Measurements from ENCODE around the gene C2CD2.

Gene C2CD2

DNA sequence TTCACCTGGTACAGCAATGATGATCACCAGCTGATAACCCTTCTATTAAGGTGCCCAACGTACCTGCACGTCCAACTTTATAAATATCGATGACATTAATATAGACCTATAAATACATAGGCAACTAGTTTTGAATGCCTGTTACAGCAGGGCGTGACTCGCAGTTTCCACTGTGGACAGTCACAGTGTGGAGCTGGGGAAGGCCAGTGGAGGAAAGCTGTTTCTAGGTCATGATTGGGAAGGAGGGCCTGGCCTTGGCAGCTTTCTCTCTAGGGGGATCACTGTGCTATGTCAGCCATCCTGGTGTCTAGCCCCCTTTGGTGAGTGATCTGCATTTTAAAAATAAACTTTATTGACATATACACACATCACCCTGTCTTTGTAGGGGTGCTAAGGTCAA, 70.2 kb downstream of the C2CD2 start:
- no peak overlapping the region for H2BK5ac ChIP-seq (ENCODE audit: low read length)
- no peak overlapping the region for H3K14ac ChIP-seq (ENCODE audit: low read length)
- H2BK15ac ChIP-seq (ENCODE audit: low read length), result no peak overlapping the region
- no peak overlapping the region for H3K4ac ChIP-seq (ENCODE audit: low read length)
- H3K36me3 ChIP-seq (replicated peaks in 1 of 2; ENCODE audit: control insufficient read depth in 2 of 2, insufficient read depth in 2 of 2, low read length in 2 of 2), result no peaks in the 10 kb centered on the region
- H2BK120ac ChIP-seq (ENCODE audit: low read depth, low read length), result no peak overlapping the region
- no peak overlapping the region for H3K18ac ChIP-seq (ENCODE audit: low read length)
- WGBS, 2 donors (ENCODE audit: extremely low coverage in 2 of 2, insufficient read length in 2 of 2, insufficient replicate concordance in 1 of 2), result no CpG with 5 or more reads among the region's 5 CpGs
- H3K9me3 ChIP-seq (replicated peaks in 1 of 2; ENCODE audit: control insufficient read depth in 2 of 2, insufficient read depth in 1 of 2, low read depth in 1 of 2, low read length in 2 of 2), result no peaks in the 10 kb centered on the region
- H3K23ac ChIP-seq (ENCODE audit: low read depth, low read length, poor library complexity), result no peak overlapping the region
- H3K4me2 ChIP-seq (ENCODE audit: insufficient read depth, low read length, poor library complexity, severe bottlenecking), result no peak overlapping the region
- H3K4me3 ChIP-seq (ENCODE audit: low read length in 2 of 2), result no peak overlapping the region
- no peak overlapping the region for H4K91ac ChIP-seq (ENCODE audit: low read depth, low read length, poor library complexity)
- no peak for DNase-seq (ENCODE audit: low spot score)
- H3K9ac ChIP-seq (ENCODE audit: low read depth, low read length, poor library complexity), result no peak overlapping the region
- H4K8ac ChIP-seq (ENCODE audit: low read depth, low read length), result no peak overlapping the region
- no peak overlapping the region for H2AK5ac ChIP-seq (ENCODE audit: low read depth, low read length)
- no peaks in the 10 kb centered on the region for H3K79me1 ChIP-seq (ENCODE audit: low read depth, low read length)
- H2AFZ ChIP-seq (ENCODE audit: low read length), result no peak overlapping the region
- H3K27ac ChIP-seq (replicated peaks; ENCODE audit: low read length), result no peak overlapping the region
- H3K4me1 ChIP-seq (ENCODE audit: control insufficient read depth in 2 of 2, insufficient read depth in 1 of 2, low read depth in 1 of 2, low read length in 2 of 2), result no peaks in the 10 kb centered on the region
- no peak overlapping the region for H2BK12ac ChIP-seq (ENCODE audit: low read length)
- no peaks in the 10 kb centered on the region for H3K27me3 ChIP-seq (ENCODE audit: control insufficient read depth in 3 of 3, insufficient read depth in 3 of 3, low read depth in 1 of 3, low read length in 3 of 3)

DNA sequence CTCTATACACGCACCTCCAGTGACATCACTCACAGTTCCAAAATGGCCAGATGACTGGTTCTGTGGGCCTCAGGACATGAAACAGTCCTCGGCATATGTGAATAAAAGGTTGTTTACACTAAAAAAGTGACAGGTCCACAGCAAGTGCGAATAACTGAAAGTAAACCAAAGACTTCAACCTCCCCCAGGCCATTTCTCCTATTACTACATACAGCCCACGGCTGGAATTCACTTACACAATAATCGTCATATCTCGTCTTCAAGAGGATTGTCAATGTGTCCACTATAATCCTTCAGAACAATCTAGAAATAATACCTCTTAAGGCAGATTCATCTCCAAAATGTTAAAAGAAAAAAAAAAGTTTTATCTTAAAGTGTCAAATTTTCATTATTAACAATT, 72.8 kb downstream of the C2CD2 start:
- WGBS, 2 donors (ENCODE audit: extremely low coverage in 2 of 2, insufficient read length in 2 of 2, insufficient replicate concordance in 1 of 2), result no CpG with 5 or more reads among the region's 6 CpGs
- no peaks in the 10 kb centered on the region for H3K36me3 ChIP-seq (replicated peaks in 1 of 2; ENCODE audit: control insufficient read depth in 2 of 2, insufficient read depth in 2 of 2, low read length in 2 of 2)
- no peak overlapping the region for H3K14ac ChIP-seq (ENCODE audit: low read length)

DNA sequence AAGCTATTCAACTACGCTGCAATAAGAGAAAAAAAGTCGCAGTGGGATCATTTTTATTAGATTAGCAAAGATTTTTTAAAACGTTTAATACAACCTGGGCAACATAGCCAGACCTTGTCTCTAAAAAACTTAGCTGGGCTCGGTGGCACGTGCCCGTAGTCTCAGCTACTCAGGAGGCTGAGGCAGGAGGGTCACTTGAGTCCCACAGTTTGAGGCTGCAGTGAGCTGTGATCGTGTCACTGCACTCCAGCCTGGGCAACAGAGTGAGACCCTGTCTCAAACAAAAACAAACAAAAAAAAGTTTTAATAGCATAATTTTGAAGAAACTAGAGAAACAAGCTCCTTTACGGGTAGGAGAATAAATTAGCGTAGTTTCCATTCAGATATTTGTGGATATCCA, 73.7 kb downstream of the C2CD2 start:
- H3K4ac ChIP-seq (ENCODE audit: low read length), result no peak overlapping the region
- no peaks in the 10 kb centered on the region for H3K36me3 ChIP-seq (replicated peaks in 1 of 2; ENCODE audit: control insufficient read depth in 2 of 2, insufficient read depth in 2 of 2, low read length in 2 of 2)
- no peak for DNase-seq (ENCODE audit: low spot score)
- peaks cover 5% of the 10 kb centered on the region for H3K79me1 ChIP-seq (ENCODE audit: low read depth, low read length)
- no peak overlapping the region for H3K23ac ChIP-seq (ENCODE audit: low read depth, low read length, poor library complexity)
- WGBS, 2 donors (ENCODE audit: extremely low coverage in 2 of 2, insufficient read length in 2 of 2, insufficient replicate concordance in 1 of 2), result no CpG with 5 or more reads among the region's 9 CpGs
- H3K9me3 ChIP-seq (replicated peaks in 1 of 2; ENCODE audit: control insufficient read depth in 2 of 2, insufficient read depth in 1 of 2, low read depth in 1 of 2, low read length in 2 of 2), result no peaks in the 10 kb centered on the region
- H2BK120ac ChIP-seq (ENCODE audit: low read depth, low read length), result no peak overlapping the region
- no peak overlapping the region for H3K27ac ChIP-seq (replicated peaks; ENCODE audit: low read length)
- no peak overlapping the region for H2BK5ac ChIP-seq (ENCODE audit: low read length)
- H3K18ac ChIP-seq (ENCODE audit: low read length), result no peak overlapping the region
- H3K27me3 ChIP-seq (ENCODE audit: control insufficient read depth in 3 of 3, insufficient read depth in 3 of 3, low read depth in 1 of 3, low read length in 3 of 3), result no peaks in the 10 kb centered on the region
- no peak overlapping the region for H3K4me2 ChIP-seq (ENCODE audit: insufficient read depth, low read length, poor library complexity, severe bottlenecking)
- H2BK12ac ChIP-seq (ENCODE audit: low read length), result no peak overlapping the region
- H3K14ac ChIP-seq (ENCODE audit: low read length), result no peak overlapping the region
- H4K91ac ChIP-seq (ENCODE audit: low read depth, low read length, poor library complexity), result no peak overlapping the region
- H2AFZ ChIP-seq (ENCODE audit: low read length), result peak overlapping the region; percentile 99
- H3K4me3 ChIP-seq (ENCODE audit: low read length in 2 of 2), result peak overlapping the region in 1 of 2 donors; percentile 88
- no peak overlapping the region for H2BK15ac ChIP-seq (ENCODE audit: low read length)
- no peak overlapping the region for H2AK5ac ChIP-seq (ENCODE audit: low read depth, low read length)
- no peak overlapping the region for H3K9ac ChIP-seq (ENCODE audit: low read depth, low read length, poor library complexity)
- no peak overlapping the region for H4K8ac ChIP-seq (ENCODE audit: low read depth, low read length)
- H3K4me1 ChIP-seq (ENCODE audit: control insufficient read depth in 2 of 2, insufficient read depth in 1 of 2, low read depth in 1 of 2, low read length in 2 of 2), result peaks cover 3 to 5% of the 10 kb centered on the region in 2 donors

More for the DNA sequence above, 72.8 kb downstream of the C2CD2 start:
- no peak overlapping the region for H3K9ac ChIP-seq (ENCODE audit: low read depth, low read length, poor library complexity)
- H4K8ac ChIP-seq (ENCODE audit: low read depth, low read length), result no peak overlapping the region
- no peaks in the 10 kb centered on the region for H3K27me3 ChIP-seq (ENCODE audit: control insufficient read depth in 3 of 3, insufficient read depth in 3 of 3, low read depth in 1 of 3, low read length in 3 of 3)
- no peak overlapping the region for H2BK12ac ChIP-seq (ENCODE audit: low read length)
- no peak overlapping the region for H3K27ac ChIP-seq (replicated peaks; ENCODE audit: low read length)
- H2BK15ac ChIP-seq (ENCODE audit: low read length), result no peak overlapping the region
- H3K79me1 ChIP-seq (ENCODE audit: low read depth, low read length), result peaks cover 5% of the 10 kb centered on the region
- no peaks in the 10 kb centered on the region for H3K9me3 ChIP-seq (replicated peaks in 1 of 2; ENCODE audit: control insufficient read depth in 2 of 2, insufficient read depth in 1 of 2, low read depth in 1 of 2, low read length in 2 of 2)
- no peak overlapping the region for H2AK5ac ChIP-seq (ENCODE audit: low read depth, low read length)
- H3K23ac ChIP-seq (ENCODE audit: low read depth, low read length, poor library complexity), result no peak overlapping the region
- no peak for DNase-seq (ENCODE audit: low spot score)
- H2BK5ac ChIP-seq (ENCODE audit: low read length), result no peak overlapping the region
- H3K4ac ChIP-seq (ENCODE audit: low read length), result no peak overlapping the region
- H3K4me1 ChIP-seq (ENCODE audit: control insufficient read depth in 2 of 2, insufficient read depth in 1 of 2, low read depth in 1 of 2, low read length in 2 of 2), result peaks cover 3 to 5% of the 10 kb centered on the region in 2 donors
- H3K4me2 ChIP-seq (ENCODE audit: insufficient read depth, low read length, poor library complexity, severe bottlenecking), result no peak overlapping the region
- H4K91ac ChIP-seq (ENCODE audit: low read depth, low read length, poor library complexity), result no peak overlapping the region
- no peak overlapping the region for H2BK120ac ChIP-seq (ENCODE audit: low read depth, low read length)
- no peak overlapping the region for H3K4me3 ChIP-seq (ENCODE audit: low read length in 2 of 2)
- H2AFZ ChIP-seq (ENCODE audit: low read length), result no peak overlapping the region
- H3K18ac ChIP-seq (ENCODE audit: low read length), result no peak overlapping the region

DNA sequence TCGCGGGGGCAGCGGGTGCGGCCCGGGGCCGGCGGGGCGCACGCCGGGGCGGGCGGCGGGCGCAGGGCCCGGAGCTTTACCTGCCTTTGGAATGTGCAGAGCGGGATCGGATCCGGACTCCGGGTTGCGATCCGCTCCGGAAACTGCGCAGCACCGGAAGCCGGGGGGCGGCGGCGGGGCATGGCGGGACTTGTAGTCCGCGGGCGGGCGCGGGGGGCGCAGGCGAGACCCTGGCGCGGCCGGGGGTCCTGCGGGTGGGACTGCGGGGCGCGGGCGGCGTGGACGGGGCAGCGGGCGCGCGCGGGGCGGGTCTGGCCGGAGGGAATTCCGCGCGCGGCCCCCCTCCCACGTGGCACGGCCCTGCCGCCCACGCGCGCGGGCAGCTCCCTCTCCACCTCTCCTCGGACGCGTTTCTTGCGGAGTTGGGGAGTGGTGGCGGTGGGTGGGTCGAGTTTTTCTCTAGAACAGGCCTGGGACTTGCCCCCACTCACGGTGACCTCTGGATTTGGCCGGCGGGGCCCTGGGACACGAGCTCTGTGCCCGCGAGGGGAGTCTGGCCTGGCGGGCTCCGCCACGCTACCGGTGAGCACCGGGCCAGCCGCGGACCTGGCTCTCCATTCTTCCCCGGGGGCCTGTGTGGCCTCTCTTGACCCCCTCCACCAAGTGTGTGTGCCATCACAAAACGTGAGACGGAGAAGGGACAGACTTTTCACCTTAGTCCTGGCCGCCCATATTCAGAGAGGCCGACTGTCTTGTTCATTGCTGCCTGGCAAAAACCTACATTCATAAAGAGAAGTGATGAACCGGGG, 74.4 kb downstream of the C2CD2 start, which contains the start of gene PRDM15:
Gene PRDM15, minus strand, starts transcription at position 155 of the 809 bp plus-strand sequence. CDS start 18,981 bp downstream, outside the sequence.
- peak within 1 kb of the TSS; percentile 54 for H2AK5ac ChIP-seq (ENCODE audit: low read depth, low read length)
- H2BK15ac ChIP-seq (ENCODE audit: low read length), result peak within 1 kb of the TSS; percentile 12
- peaks cover 0 to 2% of the 10 kb centered on the region in 2 donors for H3K36me3 ChIP-seq (replicated peaks in 1 of 2; ENCODE audit: control insufficient read depth in 2 of 2, insufficient read depth in 2 of 2, low read length in 2 of 2)
- peak within 1 kb of the TSS; percentile 91 for H3K9ac ChIP-seq (ENCODE audit: low read depth, low read length, poor library complexity)
- H3K4me2 ChIP-seq (ENCODE audit: insufficient read depth, low read length, poor library complexity, severe bottlenecking), result peak within 1 kb of the TSS; percentile 79
- peaks cover 3 to 5% of the 10 kb centered on the region in 2 donors for H3K4me1 ChIP-seq (ENCODE audit: control insufficient read depth in 2 of 2, insufficient read depth in 1 of 2, low read depth in 1 of 2, low read length in 2 of 2)
- H4K91ac ChIP-seq (ENCODE audit: low read depth, low read length, poor library complexity), result peak within 1 kb of the TSS; percentile 41
- peak within 1 kb of the TSS; percentile 99 for H2AFZ ChIP-seq (ENCODE audit: low read length)
- no peaks in the 10 kb centered on the region for H3K9me3 ChIP-seq (replicated peaks in 1 of 2; ENCODE audit: control insufficient read depth in 2 of 2, insufficient read depth in 1 of 2, low read depth in 1 of 2, low read length in 2 of 2)
- no CpG with 5 or more reads among the region's 89 CpGs for WGBS, 2 donors (ENCODE audit: extremely low coverage in 2 of 2, insufficient read length in 2 of 2, insufficient replicate concordance in 1 of 2)
- H3K27ac ChIP-seq (replicated peaks; ENCODE audit: low read length), result no peak within 1 kb of the TSS
- no peak within 1 kb of the TSS for H2BK12ac ChIP-seq (ENCODE audit: low read length)
- H2BK5ac ChIP-seq (ENCODE audit: low read length), result peak within 1 kb of the TSS; percentile 58
- DNase-seq (ENCODE audit: low spot score), result peak; percentile 72
- H3K23ac ChIP-seq (ENCODE audit: low read depth, low read length, poor library complexity), result peak within 1 kb of the TSS; percentile 27
- H3K27me3 ChIP-seq (ENCODE audit: control insufficient read depth in 3 of 3, insufficient read depth in 3 of 3, low read depth in 1 of 3, low read length in 3 of 3), result no peaks in the 10 kb centered on the region
- peak within 1 kb of the TSS; percentile 73 for H3K14ac ChIP-seq (ENCODE audit: low read length)
- no peak within 1 kb of the TSS for H2BK120ac ChIP-seq (ENCODE audit: low read depth, low read length)
- H3K18ac ChIP-seq (ENCODE audit: low read length), result peak within 1 kb of the TSS; percentile 94
- H4K8ac ChIP-seq (ENCODE audit: low read depth, low read length), result no peak within 1 kb of the TSS
- H3K79me1 ChIP-seq (ENCODE audit: low read depth, low read length), result peaks cover 5% of the 10 kb centered on the region
- H3K4ac ChIP-seq (ENCODE audit: low read length), result peak within 1 kb of the TSS; percentile 45
- H3K4me3 ChIP-seq (ENCODE audit: low read length in 2 of 2), result peak within 1 kb of the TSS; percentile 88 to 95

Data from neuronal stem cell (in vitro differentiated cells).